ENCODE measurements around the gene FBP1.

Gene FBP1
- total RNA-seq = 0.17 to 0.96 reads per million in 2 experiments

DNA sequence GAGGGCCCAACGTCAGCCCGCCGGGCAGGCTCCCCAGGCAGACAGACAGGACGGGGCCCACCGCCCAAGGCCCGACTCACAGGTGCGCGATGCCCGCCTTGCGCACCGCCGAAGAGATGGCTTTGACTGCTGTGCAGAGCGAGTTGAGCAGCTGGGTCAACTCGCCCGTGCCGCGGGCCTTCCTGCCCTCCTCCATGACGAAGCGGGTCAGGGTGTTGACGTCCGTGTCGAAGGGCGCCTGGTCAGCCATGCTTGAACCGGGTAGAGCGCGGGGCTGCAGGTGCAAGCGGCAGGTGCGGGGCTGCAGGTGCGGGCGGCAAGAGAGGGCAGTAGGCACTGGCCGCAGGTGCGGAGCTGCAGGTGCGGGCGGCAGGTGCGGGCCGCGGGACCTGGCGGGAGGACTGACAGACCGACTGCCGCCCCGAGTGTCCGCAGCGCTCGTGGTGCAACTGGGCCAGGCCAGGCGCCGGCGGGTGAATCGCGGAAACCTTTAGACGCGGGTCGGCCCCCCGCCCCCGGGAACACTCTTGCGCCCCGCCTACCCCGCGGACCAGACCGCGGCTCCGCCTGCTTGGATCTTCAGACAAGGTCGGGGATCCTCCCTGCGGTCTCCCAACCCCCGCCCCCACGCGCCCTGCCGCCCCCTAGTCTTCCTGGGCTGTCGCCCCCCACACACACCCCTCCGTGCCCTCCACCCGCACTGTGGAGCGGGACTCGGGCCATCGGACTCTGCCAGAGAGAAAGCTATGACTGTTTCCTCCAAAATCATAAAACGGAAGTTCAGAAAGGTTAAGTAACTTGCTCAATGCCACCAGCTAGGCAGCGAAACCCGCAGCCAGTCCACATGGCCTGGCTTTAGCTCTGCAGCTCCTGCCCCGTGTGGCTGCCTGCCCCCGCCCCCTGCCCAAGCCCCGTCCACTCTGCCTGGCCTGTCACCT lies at the start of gene FBP1:
Gene FBP1, minus strand, starts transcription at position 458 of the 938 bp plus-strand sequence. Its CDS starts 208 bp downstream, at position 250.
- peak; percentile 9 for DNase-seq (ENCODE audit: low read depth)

GRCh38 chr9:94687451-94687850 lies 48.1 kb upstream of the FBP1 start:
- no peak for DNase-seq (ENCODE audit: low read depth)

- DNase-seq (ENCODE audit: low read depth) = no peak
Observed at GRCh38 chr9:94685359-94685758, 46.0 kb upstream of the FBP1 start.

DNA sequence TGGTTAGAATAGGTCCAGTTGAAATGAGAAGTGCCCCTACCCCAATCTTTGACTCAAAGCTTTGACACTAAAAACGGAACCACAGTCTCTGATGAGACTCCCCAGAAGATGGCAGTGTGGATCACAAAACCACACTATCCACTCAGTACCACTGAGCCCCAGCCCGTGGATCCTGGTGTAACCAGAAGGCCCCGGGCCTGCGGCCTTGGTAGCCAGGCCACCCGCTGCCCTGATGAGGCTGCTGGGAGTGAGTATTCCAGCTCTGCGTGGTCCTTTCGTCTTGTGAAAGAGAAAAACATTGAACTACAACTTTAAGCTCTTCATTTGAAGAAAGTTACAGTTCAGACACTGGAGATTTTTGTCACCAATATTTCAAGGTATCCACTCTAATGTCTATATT lies 42.2 kb upstream of the FBP1 start:
- peak; percentile 33 for DNase-seq (ENCODE audit: low read depth)

- no peak for DNase-seq (ENCODE audit: low read depth)
Observed at GRCh38 chr9:94680621-94681020, 41.3 kb upstream of the FBP1 start.

- DNase-seq (ENCODE audit: low read depth) = no peak
Observed at GRCh38 chr9:94680020-94680419, 40.7 kb upstream of the FBP1 start.

- no peak for DNase-seq (ENCODE audit: low read depth)
Observed at GRCh38 chr9:94679587-94679986, 40.3 kb upstream of the FBP1 start.

DNA sequence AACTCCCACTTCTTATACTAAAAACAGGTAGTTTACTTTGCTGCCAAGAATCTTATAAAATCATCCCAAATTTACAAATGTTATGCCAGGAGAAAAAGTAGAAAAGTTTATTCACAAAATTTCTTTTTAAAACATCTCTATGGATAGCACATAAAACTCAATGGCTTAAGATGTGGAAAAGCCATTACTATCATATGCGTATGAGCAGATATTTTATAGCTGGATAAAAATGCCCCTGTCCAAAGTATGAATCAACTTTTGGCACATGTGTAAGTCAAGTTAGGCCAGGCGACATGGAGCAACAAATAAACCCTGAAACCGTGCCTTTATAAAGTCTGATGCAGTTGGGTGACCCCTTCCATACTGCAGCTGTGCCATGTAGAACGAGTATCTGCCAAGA lies 38.6 kb upstream of the FBP1 start:
- no peak for DNase-seq (ENCODE audit: low read depth)

GRCh38 chr9:94676446-94677131 lies 37.3 kb upstream of the FBP1 start:
- DNase-seq (ENCODE audit: low read depth) = no peak

DNA sequence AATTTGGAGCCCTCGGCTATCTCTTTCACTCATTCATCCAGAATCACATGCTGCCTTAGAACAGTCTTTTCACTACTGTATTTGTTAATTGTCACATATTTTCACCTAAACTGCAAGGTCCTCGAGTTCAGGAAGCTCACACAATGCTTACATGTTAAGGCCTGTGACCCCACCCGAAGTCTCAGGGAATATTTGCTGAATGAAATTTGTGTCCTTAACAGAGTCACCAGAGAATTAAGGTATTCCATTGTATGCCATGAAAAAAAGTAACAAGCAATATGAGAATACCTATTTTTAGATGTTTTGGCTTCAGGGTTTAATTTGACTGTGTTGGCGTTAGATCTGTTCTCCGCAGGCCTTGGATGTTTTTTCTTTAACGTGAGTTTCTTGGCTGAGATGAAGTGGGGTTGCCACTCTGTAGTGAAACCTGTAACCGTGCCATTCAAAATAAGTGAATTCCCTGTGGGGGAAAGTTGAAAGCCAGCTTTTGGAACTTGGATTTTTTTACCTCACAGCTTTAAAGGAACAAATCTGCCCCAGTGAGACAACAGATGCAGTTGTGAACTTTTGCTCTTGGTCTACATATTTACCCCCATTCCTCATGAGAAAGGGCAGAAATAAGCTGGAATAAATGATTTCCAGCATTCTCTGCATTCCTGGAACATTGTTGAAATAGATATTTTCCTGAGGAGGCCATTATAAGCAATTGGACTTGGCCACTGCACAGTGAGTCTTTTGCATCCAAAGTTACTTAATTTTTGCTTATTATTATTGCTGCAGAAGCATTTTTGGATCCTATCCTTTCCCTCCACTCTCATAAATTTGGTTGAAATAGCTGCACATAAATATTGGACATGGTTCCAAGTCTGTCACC lies 35.9 kb upstream of the FBP1 start:
- DNase-seq (ENCODE audit: low read depth) = no peak

- DNase-seq (ENCODE audit: low read depth) = no peak
Observed at GRCh38 chr9:94672811-94673487, 33.6 kb upstream of the FBP1 start.

DNA sequence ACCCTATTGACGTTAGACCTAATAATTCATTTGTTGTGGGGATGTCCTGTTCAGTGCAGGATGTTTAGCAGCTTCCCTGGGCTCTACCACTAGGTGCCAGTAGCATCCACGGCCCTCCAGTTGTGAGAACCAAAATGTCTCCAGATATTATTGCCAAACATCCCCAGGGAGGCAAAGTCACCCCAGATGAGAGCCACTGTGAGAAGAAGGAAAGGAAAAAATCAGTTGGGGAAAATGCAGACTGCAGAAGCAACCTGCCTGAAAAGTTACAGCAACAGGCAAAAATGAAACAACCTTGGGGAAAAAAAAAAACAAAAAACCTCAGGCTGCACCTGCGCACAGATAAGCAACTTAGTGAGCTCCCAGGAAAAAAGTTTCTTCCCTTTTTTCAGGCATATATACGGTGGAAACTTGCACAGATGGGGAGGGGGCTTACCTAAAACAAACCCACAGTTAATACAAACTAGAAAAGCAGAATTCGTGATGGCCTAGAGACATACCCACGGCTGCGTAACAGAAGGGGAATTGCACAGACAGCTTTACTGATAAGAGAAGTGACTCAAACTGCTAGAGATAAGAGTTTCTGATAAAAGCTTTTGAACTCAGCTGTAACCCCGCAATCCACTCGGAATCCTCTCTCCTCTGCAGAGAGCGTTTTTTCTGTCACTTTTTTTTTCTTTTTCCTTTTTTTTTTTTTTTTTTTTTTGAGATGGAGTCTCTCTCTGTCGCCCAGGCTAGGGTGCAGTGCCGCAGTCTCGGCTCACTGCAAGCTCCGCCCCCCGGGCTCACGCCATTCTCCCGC lies 29.8 kb upstream of the FBP1 start:
- peak; percentile 30 for DNase-seq (ENCODE audit: low read depth)

- DNase-seq (ENCODE audit: low read depth) = no peak
Observed at GRCh38 chr9:94668418-94668927, 29.2 kb upstream of the FBP1 start.

DNA sequence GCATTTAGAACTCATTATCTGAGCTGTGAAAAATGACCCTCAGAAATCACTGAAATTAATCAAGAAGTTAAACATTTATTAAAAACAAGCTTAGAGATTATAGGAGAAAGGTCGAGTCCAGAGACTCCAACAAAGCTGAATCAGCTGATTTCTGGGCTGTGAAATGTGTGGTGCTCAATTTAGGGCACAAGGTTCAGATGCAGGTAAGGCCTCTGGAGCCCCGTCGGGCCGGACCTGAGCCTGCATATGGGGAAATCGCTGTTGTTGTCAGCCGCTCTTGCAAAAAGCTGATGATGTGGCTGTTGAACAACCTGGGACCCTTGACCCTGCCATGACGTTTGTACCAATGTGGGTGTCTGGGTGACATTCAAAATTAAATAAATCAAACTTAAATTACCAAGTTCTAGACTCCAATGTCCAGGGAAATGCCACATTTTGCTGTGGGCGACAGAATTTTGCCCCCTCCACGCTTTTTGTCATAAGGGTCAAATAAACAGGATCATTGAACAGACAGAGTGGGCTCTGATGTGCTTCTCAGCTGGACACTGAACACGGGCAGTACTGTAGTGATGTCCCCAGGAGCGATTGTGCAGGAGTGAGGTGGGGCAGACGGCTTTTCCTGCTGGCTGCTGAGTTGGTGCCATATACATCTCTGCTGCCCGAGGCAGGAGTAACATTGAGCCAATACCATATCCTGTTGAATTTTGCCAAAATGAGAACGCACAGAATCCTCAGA lies 27.2 kb upstream of the FBP1 start:
- no peak for DNase-seq (ENCODE audit: low read depth)

DNA sequence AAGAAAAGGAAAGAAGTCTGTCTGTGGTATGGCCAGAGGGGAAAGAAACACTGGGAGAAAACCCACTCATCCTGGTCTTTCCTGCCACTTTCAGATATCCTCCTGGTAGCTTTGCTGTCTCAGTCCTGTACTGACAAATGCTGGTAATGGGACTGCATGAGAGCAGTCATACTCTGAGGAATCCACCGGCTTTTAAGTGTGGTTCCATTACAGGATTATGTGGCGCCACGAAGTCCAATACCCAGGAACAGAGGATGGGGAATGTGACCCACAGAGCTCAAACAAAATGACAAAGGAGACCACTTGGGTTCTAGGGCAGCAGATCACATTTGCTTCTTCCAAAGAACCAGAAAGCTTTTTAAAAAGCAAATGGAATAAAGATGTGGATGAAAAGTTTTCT lies 26.3 kb upstream of the FBP1 start:
- no peak for DNase-seq (ENCODE audit: low read depth)

DNA sequence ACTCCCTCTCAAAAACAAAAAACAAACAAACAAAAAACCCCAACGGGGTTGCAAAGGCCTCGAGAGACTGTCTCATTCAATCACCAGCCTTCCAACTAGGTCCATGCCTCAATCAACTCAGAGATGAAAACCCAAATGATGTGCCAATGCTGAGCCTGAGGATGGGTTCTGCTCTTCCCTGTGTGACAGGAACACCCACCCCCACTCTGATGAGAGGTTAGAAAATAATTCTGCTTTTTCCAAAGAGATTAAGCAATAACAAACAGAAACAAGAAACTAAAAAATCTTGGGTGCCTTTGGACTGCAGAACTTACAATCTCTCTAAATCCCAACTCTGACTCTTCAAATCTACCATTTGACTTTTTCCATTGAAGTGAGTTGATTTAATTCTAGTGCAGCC lies 25.5 kb upstream of the FBP1 start:
- DNase-seq (ENCODE audit: low read depth) = no peak

- DNase-seq (ENCODE audit: low read depth) = no peak
Observed at GRCh38 chr9:94663640-94664039, 24.3 kb upstream of the FBP1 start.

DNA sequence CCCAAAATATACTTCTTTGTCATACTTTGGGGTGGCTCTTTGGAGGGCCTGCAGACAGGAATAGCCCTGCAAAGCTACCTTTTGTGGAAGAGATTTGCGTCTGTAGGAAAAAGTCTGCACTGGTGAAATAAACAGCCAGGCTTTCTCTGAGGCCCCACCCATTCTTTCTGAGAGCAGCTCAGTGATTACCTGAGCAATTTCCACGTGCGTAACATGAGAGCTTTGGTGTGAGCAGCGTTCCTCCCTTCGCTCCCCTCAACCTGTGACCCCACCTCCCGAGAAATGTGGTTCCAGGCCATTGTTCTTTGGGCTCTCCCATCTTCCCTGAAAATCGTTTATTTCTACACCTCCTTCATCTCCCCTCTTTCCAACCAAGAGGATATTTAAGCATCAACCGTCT lies 23.8 kb upstream of the FBP1 start:
- DNase-seq (ENCODE audit: low read depth) = no peak

- DNase-seq (ENCODE audit: low read depth) = no peak
Observed at GRCh38 chr9:94657021-94657725, 17.9 kb upstream of the FBP1 start.

Data from T follicular helper cell (primary cell).